ENCODE measurements around the gene CCDC180. TPM values are rescaled to one million over a fixed set of nuclear protein-coding genes. Genes with fewer than 3 reads are reported as not detected.

CCDC180 gene
- total and polyA plus RNA-seq, 2 experiments from 2014 or later, result 3.9 to 7.1 TPM

DNA sequence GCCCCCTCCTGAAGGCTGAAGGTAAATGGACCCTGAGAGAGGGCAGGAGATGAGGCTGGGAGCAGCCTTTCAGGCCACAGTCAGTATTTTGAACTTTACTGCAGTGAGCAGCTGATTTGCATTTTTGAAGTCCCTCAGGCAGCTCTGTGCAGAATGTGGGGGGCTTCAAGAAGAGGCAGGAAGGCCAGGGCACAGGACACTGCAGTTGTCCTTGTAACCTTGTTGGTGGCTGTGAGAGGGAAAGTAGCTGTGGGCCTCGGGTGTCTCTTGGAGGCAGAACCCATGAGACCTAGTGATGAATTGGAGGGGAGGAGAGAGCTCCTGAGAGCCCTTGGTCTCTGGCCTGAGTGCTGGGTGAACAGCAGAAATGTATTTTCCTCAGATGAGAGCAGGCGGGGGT is 2.6 kb downstream of the CCDC180 start:
- ATAC-seq (no peak), DNase-seq (ENCODE audit: low spot score) (no peak)
- no peak overlapping the region for H3K27ac Mint-ChIP-seq
- H3K9me2 ChIP-seq (ENCODE audit: insufficient read depth), result no peaks in the 10 kb centered on the region
- H4K20me1 ChIP-seq (replicated peaks; ENCODE audit: insufficient read depth), result no peaks in the 10 kb centered on the region
- H3K4me3 ChIP-seq, result no peak overlapping the region
- no peak overlapping the region for H3K4me3 Mint-ChIP-seq
- TF ChIP-seq, protein P1, sequence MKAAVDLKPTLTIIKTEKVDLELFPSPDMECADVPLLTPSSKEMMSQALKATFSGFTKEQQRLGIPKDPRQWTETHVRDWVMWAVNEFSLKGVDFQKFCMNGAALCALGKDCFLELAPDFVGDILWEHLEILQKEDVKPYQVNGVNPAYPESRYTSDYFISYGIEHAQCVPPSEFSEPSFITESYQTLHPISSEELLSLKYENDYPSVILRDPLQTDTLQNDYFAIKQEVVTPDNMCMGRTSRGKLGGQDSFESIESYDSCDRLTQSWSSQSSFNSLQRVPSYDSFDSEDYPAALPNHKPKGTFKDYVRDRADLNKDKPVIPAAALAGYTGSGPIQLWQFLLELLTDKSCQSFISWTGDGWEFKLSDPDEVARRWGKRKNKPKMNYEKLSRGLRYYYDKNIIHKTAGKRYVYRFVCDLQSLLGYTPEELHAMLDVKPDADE (IDR thresholded peaks at IDR 0.05), result no peak
- TF ChIP-seq EZH2phosphoT487 (IDR thresholded peaks at IDR 0.05; ENCODE audit: unreplicated experiment), result no peak
- TF ChIP-seq, protein P2, sequence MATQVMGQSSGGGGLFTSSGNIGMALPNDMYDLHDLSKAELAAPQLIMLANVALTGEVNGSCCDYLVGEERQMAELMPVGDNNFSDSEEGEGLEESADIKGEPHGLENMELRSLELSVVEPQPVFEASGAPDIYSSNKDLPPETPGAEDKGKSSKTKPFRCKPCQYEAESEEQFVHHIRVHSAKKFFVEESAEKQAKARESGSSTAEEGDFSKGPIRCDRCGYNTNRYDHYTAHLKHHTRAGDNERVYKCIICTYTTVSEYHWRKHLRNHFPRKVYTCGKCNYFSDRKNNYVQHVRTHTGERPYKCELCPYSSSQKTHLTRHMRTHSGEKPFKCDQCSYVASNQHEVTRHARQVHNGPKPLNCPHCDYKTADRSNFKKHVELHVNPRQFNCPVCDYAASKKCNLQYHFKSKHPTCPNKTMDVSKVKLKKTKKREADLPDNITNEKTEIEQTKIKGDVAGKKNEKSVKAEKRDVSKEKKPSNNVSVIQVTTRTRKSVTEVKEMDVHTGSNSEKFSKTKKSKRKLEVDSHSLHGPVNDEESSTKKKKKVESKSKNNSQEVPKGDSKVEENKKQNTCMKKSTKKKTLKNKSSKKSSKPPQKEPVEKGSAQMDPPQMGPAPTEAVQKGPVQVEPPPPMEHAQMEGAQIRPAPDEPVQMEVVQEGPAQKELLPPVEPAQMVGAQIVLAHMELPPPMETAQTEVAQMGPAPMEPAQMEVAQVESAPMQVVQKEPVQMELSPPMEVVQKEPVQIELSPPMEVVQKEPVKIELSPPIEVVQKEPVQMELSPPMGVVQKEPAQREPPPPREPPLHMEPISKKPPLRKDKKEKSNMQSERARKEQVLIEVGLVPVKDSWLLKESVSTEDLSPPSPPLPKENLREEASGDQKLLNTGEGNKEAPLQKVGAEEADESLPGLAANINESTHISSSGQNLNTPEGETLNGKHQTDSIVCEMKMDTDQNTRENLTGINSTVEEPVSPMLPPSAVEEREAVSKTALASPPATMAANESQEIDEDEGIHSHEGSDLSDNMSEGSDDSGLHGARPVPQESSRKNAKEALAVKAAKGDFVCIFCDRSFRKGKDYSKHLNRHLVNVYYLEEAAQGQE (IDR thresholded peaks at IDR 0.05; ENCODE audit: unreplicated experiment), result no peak
- TF ChIP-seq EZH2 (IDR thresholded peaks at IDR 0.05; ENCODE audit: low read depth, unreplicated experiment), result no peak
- no peak for TF ChIP-seq JUNB (IDR thresholded peaks at IDR 0.05; ENCODE audit: unreplicated experiment)
- TF ChIP-seq ZNF114 (CRISPR knock-in tag; IDR thresholded peaks at IDR 0.05), result no peak
- TF ChIP-seq CREB1 (CRISPR knock-in tag; IDR thresholded peaks at IDR 0.05; ENCODE audit: low read depth), result no peak
- peaks cover 11% of the 10 kb centered on the region for H3K4me1 Mint-ChIP-seq
- H3K36me3 ChIP-seq (ENCODE audit: insufficient read depth), result no peaks in the 10 kb centered on the region
- no peaks in the 10 kb centered on the region for H3K79me2 ChIP-seq (replicated peaks; ENCODE audit: insufficient read depth)
- H3F3A ChIP-seq (replicated peaks; ENCODE audit: low read depth), result no peaks in the 10 kb centered on the region
- H3K27me3 ChIP-seq (ENCODE audit: insufficient read depth), result no peaks in the 10 kb centered on the region
- no peaks in the 10 kb centered on the region for H3K9me3 Mint-ChIP-seq
- H3K27me3 Mint-ChIP-seq (ENCODE audit: insufficient read depth, low read depth, poor library complexity), result peaks cover 9% of the 10 kb centered on the region
- H3K36me3 Mint-ChIP-seq (ENCODE audit: low read depth), result peaks cover 6% of the 10 kb centered on the region; the same call in 2 of the 3 replicates
- H3K4me2 ChIP-seq, result no peak overlapping the region
- peaks cover 17% of the 10 kb centered on the region for H3K4me1 ChIP-seq (ENCODE audit: insufficient read depth)
- no peak overlapping the region for H3K27ac ChIP-seq (ENCODE audit: low read depth)
- no peak overlapping the region for H2AFZ ChIP-seq

GRCh38 chr9:97310896-97311295 is 3.4 kb downstream of the CCDC180 start:
- Histone ChIP-seq H3K79me2 (replicated peaks; ENCODE audit: insufficient read depth) (no peaks in the 10 kb centered on the region), H3K9me2 (ENCODE audit: insufficient read depth) (no peaks in the 10 kb centered on the region), H3K27me3 (ENCODE audit: insufficient read depth) (no peaks in the 10 kb centered on the region), H3K4me1 (ENCODE audit: insufficient read depth) (peaks cover 17% of the 10 kb centered on the region), H2AFZ (no peak overlapping the region), H4K20me1 (replicated peaks; ENCODE audit: insufficient read depth) (no peaks in the 10 kb centered on the region), H3K4me3 (no peak overlapping the region), H3K4me2 (no peak overlapping the region), H3K36me3 (ENCODE audit: insufficient read depth) (no peaks in the 10 kb centered on the region), H3K27ac (ENCODE audit: low read depth) (no peak overlapping the region), H3F3A (replicated peaks; ENCODE audit: low read depth) (no peaks in the 10 kb centered on the region)
- Mint-ChIP-seq H3K4me3 (no peak overlapping the region), H3K27me3 (ENCODE audit: insufficient read depth, low read depth, poor library complexity) (peaks cover 9% of the 10 kb centered on the region), H3K27ac (no peak overlapping the region), H3K36me3 (ENCODE audit: low read depth) (peaks cover 9% of the 10 kb centered on the region), H3K4me1 (peaks cover 11% of the 10 kb centered on the region), H3K9me3 (no peaks in the 10 kb centered on the region)
- DNase-seq (ENCODE audit: low spot score) (no peak), ATAC-seq (no peak)
- TF ChIP-seq EZH2 (IDR thresholded peaks at IDR 0.05; ENCODE audit: low read depth, unreplicated experiment) (no peak), POLR2AphosphoS5 (IDR thresholded peaks at IDR 0.05; ENCODE audit: low read depth) (no peak), ZNF114 (CRISPR knock-in tag; IDR thresholded peaks at IDR 0.05) (no peak), ZNF331 (CRISPR knock-in tag; IDR thresholded peaks at IDR 0.05; ENCODE audit: low read depth) (no peak), NANOG (IDR thresholded peaks at IDR 0.05; ENCODE audit: borderline replicate concordance) (no peak), CREB1 (CRISPR knock-in tag; IDR thresholded peaks at IDR 0.05; ENCODE audit: low read depth) (no peak)
- TF ChIP-seq, protein P1 (IDR thresholded peaks at IDR 0.05), result no peak
- TF ChIP-seq, protein P3, sequence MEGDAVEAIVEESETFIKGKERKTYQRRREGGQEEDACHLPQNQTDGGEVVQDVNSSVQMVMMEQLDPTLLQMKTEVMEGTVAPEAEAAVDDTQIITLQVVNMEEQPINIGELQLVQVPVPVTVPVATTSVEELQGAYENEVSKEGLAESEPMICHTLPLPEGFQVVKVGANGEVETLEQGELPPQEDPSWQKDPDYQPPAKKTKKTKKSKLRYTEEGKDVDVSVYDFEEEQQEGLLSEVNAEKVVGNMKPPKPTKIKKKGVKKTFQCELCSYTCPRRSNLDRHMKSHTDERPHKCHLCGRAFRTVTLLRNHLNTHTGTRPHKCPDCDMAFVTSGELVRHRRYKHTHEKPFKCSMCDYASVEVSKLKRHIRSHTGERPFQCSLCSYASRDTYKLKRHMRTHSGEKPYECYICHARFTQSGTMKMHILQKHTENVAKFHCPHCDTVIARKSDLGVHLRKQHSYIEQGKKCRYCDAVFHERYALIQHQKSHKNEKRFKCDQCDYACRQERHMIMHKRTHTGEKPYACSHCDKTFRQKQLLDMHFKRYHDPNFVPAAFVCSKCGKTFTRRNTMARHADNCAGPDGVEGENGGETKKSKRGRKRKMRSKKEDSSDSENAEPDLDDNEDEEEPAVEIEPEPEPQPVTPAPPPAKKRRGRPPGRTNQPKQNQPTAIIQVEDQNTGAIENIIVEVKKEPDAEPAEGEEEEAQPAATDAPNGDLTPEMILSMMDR (conservative IDR thresholded peaks at IDR 0.05; ENCODE audit: low read depth in 2 of 2), result no peak

All from GM23338 (cell line).